ENCODE results near the gene ACSL6. TPM values are rescaled to one million over a fixed set of nuclear protein-coding genes. Genes with fewer than 3 reads are reported as not detected.

ACSL6 gene
- total RNA-seq, 1 experiment from 2014 or later = 4.8 TPM

GRCh38 chr5:132052520-132052919 is 41.1 kb upstream of the ACSL6 start (continued):
- TF ChIP-seq CDX4 (CRISPR knock-in tag; IDR thresholded peaks at IDR 0.05; ENCODE audit: borderline replicate concordance) = no peak
- no peak for TF ChIP-seq HMGA2 (CRISPR knock-in tag; IDR thresholded peaks at IDR 0.05)
- no peak for TF ChIP-seq RELA (CRISPR knock-in tag; IDR thresholded peaks at IDR 0.05; ENCODE audit: borderline replicate concordance)
- no peak for TF ChIP-seq ATF6 (CRISPR knock-in tag; IDR thresholded peaks at IDR 0.05)
- TF ChIP-seq GABPB1 (CRISPR knock-in tag; IDR thresholded peaks at IDR 0.05) = no peak

- no peak for DNase-seq (ENCODE audit: low spot score)
- no peak overlapping the region for H3K4me3 Mint-ChIP-seq
- POLR2A ChIA-PET = interaction anchor here (0.5 kb wide), 1 partner anchor 38 kb away, joined by 3 read pairs; no protein-coding TSS in a partner anchor
- TF ChIP-seq ATF6 (CRISPR knock-in tag; IDR thresholded peaks at IDR 0.05) (no peak), PREB (CRISPR knock-in tag; IDR thresholded peaks at IDR 0.05; ENCODE audit: borderline replicate concordance) (no peak), TEAD4 (CRISPR knock-in tag; IDR thresholded peaks at IDR 0.05) (no peak), ZNF281 (CRISPR knock-in tag; IDR thresholded peaks at IDR 0.05) (no peak), CBFB (CRISPR knock-in tag; IDR thresholded peaks at IDR 0.05; ENCODE audit: low read depth) (no peak), FOXP1 (CRISPR knock-in tag; IDR thresholded peaks at IDR 0.05; ENCODE audit: borderline replicate concordance) (no peak), NFATC4 (CRISPR knock-in tag; IDR thresholded peaks at IDR 0.05) (no peak), ZNF138 (CRISPR knock-in tag; conservative IDR thresholded peaks at IDR 0.05) (no peak), ZMAT4 (CRISPR knock-in tag; IDR thresholded peaks at IDR 0.05) (no peak), ATF1 (CRISPR knock-in tag; IDR thresholded peaks at IDR 0.05) (no peak), RORB (CRISPR knock-in tag; IDR thresholded peaks at IDR 0.05) (no peak), ZBTB43 (CRISPR knock-in tag; IDR thresholded peaks at IDR 0.05) (no peak), CREB1 (CRISPR knock-in tag; IDR thresholded peaks at IDR 0.05) (no peak), ARID4B (CRISPR knock-in tag; IDR thresholded peaks at IDR 0.05; ENCODE audit: borderline replicate concordance) (no peak)
Measured at GRCh38 chr5:132050661-132051552, 39.4 kb upstream of the ACSL6 start.

More at GRCh38 chr5:132050661-132051552, 39.4 kb upstream of the ACSL6 start:
- CTCF ChIA-PET = interaction anchor here (2.9 kb wide), 1 partner anchor 12 kb away, joined by 11 read pairs; no protein-coding TSS in a partner anchor
- Mint-ChIP-seq H3K9me3 (no peaks in the 10 kb centered on the region), H3K36me3 (no peaks in the 10 kb centered on the region), H3K4me1 (peaks cover 11% of the 10 kb centered on the region), H3K27ac (no peak overlapping the region), H3K27me3 (ENCODE audit: low read depth) (no peaks in the 10 kb centered on the region)
- no peak for ATAC-seq
